ENCODE results near the gene GZMM. TPM values are rescaled to one million over a fixed set of nuclear protein-coding genes. Genes with fewer than 3 reads are reported as not detected.

GZMM gene
- total and polyA plus RNA-seq, 2 of the 13 experiments (the other 11 are each of a cell fraction or from before 2014, with no cell fraction given), result 0.07 TPM; not detected in 1

- TF ChIP-seq TAF15 (IDR thresholded peaks at IDR 0.05; ENCODE audit: low read depth, low read length, poor library complexity, severe bottlenecking) (peak; percentile 51), AGO1 (IDR thresholded peaks at IDR 0.05; ENCODE audit: low read depth, low read length, poor library complexity, severe bottlenecking) (peak; percentile 98), ZBTB7B (CRISPR knock-in tag; IDR thresholded peaks at IDR 0.05) (peak; percentile 62; the same call in 1 of the 2 replicates), CHCHD3 (CRISPR knock-in tag; IDR thresholded peaks at IDR 0.05) (0 out of 2 replicates have a peak, but pooled peaks have one; percentile 4), NCOA1 (CRISPR knock-in tag; IDR thresholded peaks at IDR 0.05) (peak; percentile 16; the same call in 1 of the 2 replicates), ZNF678 (CRISPR knock-in tag; IDR thresholded peaks at IDR 0.05) (no peak), POGZ (CRISPR knock-in tag; IDR thresholded peaks at IDR 0.05) (peak; percentile 53), ZBTB14 (CRISPR knock-in tag; IDR thresholded peaks at IDR 0.05) (peak; percentile 29; the same call in 1 of the 2 replicates), HIC2 (CRISPR knock-in tag; IDR thresholded peaks at IDR 0.05; ENCODE audit: low read depth) (peak; percentile 82), NCOR1 (IDR thresholded peaks at IDR 0.05; ENCODE audit: borderline replicate concordance, low read length) (no peak), ZNF468 (CRISPR knock-in tag; IDR thresholded peaks at IDR 0.05) (no peak), IRF2 (CRISPR knock-in tag; IDR thresholded peaks at IDR 0.05) (0 out of 2 replicates have a peak, but pooled peaks have one; percentile 66), HNRNPL (IDR thresholded peaks at IDR 0.05; ENCODE audit: low read depth, low read length) (0 out of 2 replicates have a peak, but pooled peaks have one; percentile 54), MAF1 (CRISPR knock-in tag; IDR thresholded peaks at IDR 0.05; ENCODE audit: borderline replicate concordance) (peak; percentile 61; the same call in 1 of the 2 replicates), BRCA1 (CRISPR knock-in tag; IDR thresholded peaks at IDR 0.05) (peak; percentile 69; the same call in 1 of the 2 replicates), ZC3H13 (CRISPR knock-in tag; IDR thresholded peaks at IDR 0.05) (peak; percentile 86; the same call in 1 of the 2 replicates), ARID5B (CRISPR knock-in tag; IDR thresholded peaks at IDR 0.05) (peak; percentile 19; the same call in 1 of the 2 replicates), ZNF747 (CRISPR knock-in tag; IDR thresholded peaks at IDR 0.05; ENCODE audit: borderline replicate concordance) (peak; percentile 80), MIER3 (CRISPR knock-in tag; IDR thresholded peaks at IDR 0.05; ENCODE audit: borderline replicate concordance) (no peak), KDM2A (CRISPR knock-in tag; IDR thresholded peaks at IDR 0.05; ENCODE audit: borderline replicate concordance, low read depth) (peak; percentile 97), ARNT (IDR thresholded peaks at IDR 0.05) (no peak), STAT5B (CRISPR knock-in tag; IDR thresholded peaks at IDR 0.05) (no peak), HES4 (CRISPR knock-in tag; IDR thresholded peaks at IDR 0.05; ENCODE audit: borderline replicate concordance) (peak; percentile 66; the same call in 1 of the 2 replicates), SIX1 (CRISPR knock-in tag; IDR thresholded peaks at IDR 0.05; ENCODE audit: borderline replicate concordance) (0 out of 2 replicates have a peak, but pooled peaks have one; percentile 12)
Measured at GRCh38 chr19:584240-585001, 40.6 kb downstream of the GZMM start (continued).

All from HepG2 (cell line).